HCT116 (cell line): ENCODE measurements around the gene DHFR2. TPM values are rescaled to one million over a fixed set of nuclear protein-coding genes. Genes with fewer than 3 reads are reported as not detected.
"Not testable (repeated sequence)": the region's sequence is repeated elsewhere in the genome, so short reads cannot be mapped to it uniquely, and the experiment has no call there.

ENCODE experiments used
- ATAC-seq: fragments of 200-7000 bp; cut with Tn5 transposase; 2 replicates; pipeline ENCODE4 v1.9.1; 2020; ENCODE audit warnings: mild to moderate bottlenecking, moderate library complexity
- BruUV-seq: library from RNA; stranded (reverse); fragments of 400-500 nt; replicated peaks from 2 replicates; lab custom pipeline; 2021; lab: Mats Ljungman, UMichigan
- CTCF ChIA-PET: fragments of 300-600 bp; sonication (Branson Sonifier 250); formaldehyde crosslinking; loops from one replicate; lab custom pipeline; 2021; ENCODE audit warnings: antibody characterized with exemption; lab: Charles Lee
- POLR2A ChIA-PET: fragments of 300-600, 350-600 bp; sonication (Branson Sonifier 250); formaldehyde crosslinking; loops from one replicate; lab custom pipeline; 2021; ENCODE audit warnings: antibody characterized with exemption; lab: Charles Lee
- RAD21 ChIA-PET, 2 experiments: fragments of 300-600 bp; sonication (Branson Sonifier 250); formaldehyde crosslinking; loops; one replicate each; lab custom pipeline; 2023; ENCODE audit warnings: low total read pairs in 2 of 2; ENCODE audit not compliant: uncharacterized antibody in 2 of 2, unreplicated experiment in 2 of 2, low non-redundant PET in 1 of 2; lab: Charles Lee
- DNase-seq: peaks from one replicate; pipeline ENCODE4 v3.0.0-alpha.2; 2010; ENCODE audit warnings: low read depth, low spot score
- H2AFZ ChIP-seq: fragments of 200-600 bp; shearing (Covaris generic), sonication (generic); 2 replicates; pipeline ENCODE4 v1.6.1; 2017; ENCODE audit warnings: low read depth, mixed run types, mixed read lengths, antibody characterized with exemption, low read length; ENCODE audit not compliant: poor library complexity, severe bottlenecking
- H3K27ac ChIP-seq: 2 replicates; pipeline ENCODE4 v1.5.1; 2012; ENCODE audit warnings: low read depth, low read length
- H3K27me3 ChIP-seq: fragments of 200-600 bp; sonication (generic); 2 replicates; pipeline ENCODE4 v1.6.1; 2016; ENCODE audit warnings: mixed run types, low read length, mixed read lengths; ENCODE audit not compliant: insufficient read depth
- H3K36me3 ChIP-seq, 2 experiments: fragments of 200-500 bp in 1 of 2; fragments of 200-600 bp in 1 of 2; sonication (Bioruptor generic) in 1 of 2; sonication (generic) in 1 of 2; 2 replicates each; pipeline versions ENCODE4 v1.5.1 to v1.6.1; 2014 to 2016; ENCODE audit warnings: low read length in 2 of 2, inconsistent platforms in 1 of 2, mixed read lengths in 1 of 2, mixed run types in 1 of 2; ENCODE audit not compliant: insufficient read depth in 2 of 2, control insufficient read depth in 1 of 2
- H3K4me1 ChIP-seq, 2 experiments: fragments of 200-600 bp in 1 of 2; sonication (generic) in 1 of 2; 2 replicates each; pipeline versions ENCODE4 v1.5.1 to v1.6.1; 2012 to 2017; ENCODE audit warnings: low read length in 2 of 2, inconsistent platforms in 1 of 2, mild to moderate bottlenecking in 1 of 2, mixed read lengths in 1 of 2, mixed run types in 1 of 2, moderate library complexity in 1 of 2; ENCODE audit not compliant: insufficient read depth in 2 of 2, control insufficient read depth in 1 of 2
- H3K4me2 ChIP-seq: fragments of 200-600 bp; sonication (generic); 2 replicates; pipeline ENCODE4 v1.6.1; 2017; ENCODE audit warnings: mixed run types, low read length, mixed read lengths
- H3K4me3 ChIP-seq, 2 experiments: fragments of 200-600 bp in 1 of 2; sonication (generic) in 1 of 2; replicated peaks in 1 of 2; 2 replicates each; pipeline ENCODE4 v1.5.1; 2011 to 2016; ENCODE audit warnings: low read length in 2 of 2, control low read depth in 1 of 2, low read depth in 1 of 2, mild to moderate bottlenecking in 1 of 2, mixed read lengths in 1 of 2, mixed run types in 1 of 2
- H3K79me2 ChIP-seq: fragments of 200-600 bp; sonication (generic); 2 replicates; pipeline ENCODE4 v1.6.1; 2017; ENCODE audit warnings: mild to moderate bottlenecking, mixed run types, low read length, moderate library complexity, mixed read lengths; ENCODE audit not compliant: insufficient read depth
- H3K9ac ChIP-seq: fragments of 200-600 bp; sonication (generic); 2 replicates; pipeline ENCODE4 v1.6.1; 2016; ENCODE audit warnings: low read length, mixed read lengths
- H3K9me2 ChIP-seq: fragments of 200-600 bp; sonication (generic), shearing (Covaris generic); 2 replicates; pipeline ENCODE4 v1.6.1; 2017; ENCODE audit warnings: mixed run types, mild to moderate bottlenecking, moderate library complexity; ENCODE audit not compliant: insufficient read depth
- H3K9me3 ChIP-seq, 2 experiments: fragments of 200-500 bp in 1 of 2; fragments of 200-600 bp in 1 of 2; sonication (Bioruptor generic) in 1 of 2; sonication (generic) in 1 of 2; 2 replicates each; pipeline ENCODE4 v1.6.1; 2014 to 2017; ENCODE audit warnings: low read length in 2 of 2, mixed read lengths in 2 of 2, inconsistent platforms in 1 of 2, low read depth in 1 of 2, mild to moderate bottlenecking in 1 of 2, mixed run types in 1 of 2, moderate library complexity in 1 of 2; ENCODE audit not compliant: control insufficient read depth in 1 of 2, insufficient read depth in 1 of 2
- H4K20me1 ChIP-seq: fragments of 200-600 bp; sonication (generic), shearing (Covaris generic); 2 replicates; pipeline ENCODE4 v1.6.1; 2017; ENCODE audit warnings: mixed run types, mild to moderate bottlenecking, moderate library complexity; ENCODE audit not compliant: insufficient read depth
- CBX3 ChIP-seq: IDR thresholded peaks from 2 replicates; pipeline ENCODE4 v1.6.1; 2012; ENCODE audit warnings: low read depth
- ELF1 ChIP-seq: IDR thresholded peaks from 2 replicates; pipeline ENCODE4 v1.6.1; 2012; ENCODE audit warnings: low read depth, borderline replicate concordance
- EZH2 ChIP-seq: fragments of 200-600 bp; sonication (generic); IDR thresholded peaks from 2 replicates; pipeline ENCODE4 v1.6.1; 2017; ENCODE audit warnings: antibody characterized with exemption, mixed run types
- FOSL1 ChIP-seq: IDR thresholded peaks from 2 replicates; pipeline ENCODE4 v1.6.1; 2012; ENCODE audit warnings: low read depth
- SP1 ChIP-seq: IDR thresholded peaks from 2 replicates; pipeline ENCODE4 v1.6.1; 2012; ENCODE audit warnings: low read depth
- SRF ChIP-seq: IDR thresholded peaks from 2 replicates; pipeline ENCODE4 v1.6.1; 2012; ENCODE audit warnings: low read depth
- YY1 ChIP-seq: IDR thresholded peaks from 2 replicates; pipeline ENCODE4 v1.6.1; 2011; ENCODE audit warnings: low read length, low read depth, moderate library complexity, mild to moderate bottlenecking; ENCODE audit not compliant: insufficient replicate concordance; ENCODE audit errors: extremely low read depth
- intact Hi-C: fragments of 100-400 bp; cut with micrococcal nuclease; formaldehyde crosslinking; loops from 2 replicates; pipeline ENCODE4 v1.10.0; 2022
- total RNA-seq: library from RNA; stranded (reverse); gene quantifications from one replicate; pipeline ENCODE4 v1.2.1, GENCODE V29; 2021; ENCODE audit not compliant: unreplicated experiment
- TF ChIP-seq, protein P1 (sequence below): IDR thresholded peaks from 2 replicates; pipeline ENCODE4 v1.6.1; 2011; ENCODE audit warnings: mild to moderate bottlenecking, low read length, moderate library complexity; ENCODE audit not compliant: insufficient replicate concordance; ENCODE audit errors: extremely low read depth
- TF ChIP-seq, protein P2 (sequence below), 3 experiments: fragments of 200-600 bp in 1 of 3; sonication (generic) in 1 of 3; IDR thresholded peaks in 2 of 3; conservative IDR thresholded peaks in 1 of 3; 2 replicates each; pipeline ENCODE4 v1.5.1; 2012 to 2017; ENCODE audit warnings: low read depth in 2 of 3, low read length in 2 of 3, antibody characterized with exemption in 1 of 3, borderline replicate concordance in 1 of 3, control low read depth in 1 of 3, mild to moderate bottlenecking in 1 of 3, mixed read lengths in 1 of 3, mixed run types in 1 of 3, moderate library complexity in 1 of 3; ENCODE audit not compliant: insufficient read depth in 1 of 3

Gene DHFR2
- total RNA-seq, 1 experiment from 2014 or later = 1.8 TPM

DNA sequence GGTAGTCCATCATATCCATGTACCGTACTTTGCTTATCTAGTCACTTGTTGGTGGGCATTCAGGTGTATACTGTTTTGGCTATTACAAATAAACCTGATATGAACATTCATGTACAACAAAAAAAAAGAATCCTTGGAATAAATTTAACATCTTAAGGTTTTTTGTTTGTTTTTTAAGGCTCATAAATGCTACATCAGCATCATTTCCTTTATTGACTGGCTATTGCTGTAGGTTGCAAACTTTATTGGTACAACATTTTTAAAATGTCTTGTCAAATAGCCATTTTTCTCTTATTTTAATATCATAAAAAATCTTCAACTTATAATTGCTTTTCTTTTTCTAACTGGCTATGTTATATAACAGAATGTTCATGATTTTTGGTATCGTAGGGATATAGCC is 16.2 kb downstream of the DHFR2 start:
- Histone ChIP-seq H3K4me2 (no peak overlapping the region), H3K36me3 (no peaks in the 10 kb centered on the region), H4K20me1 (no peaks in the 10 kb centered on the region), H3K4me1 (no peaks in the 10 kb centered on the region), H3K27me3 (no peaks in the 10 kb centered on the region), H3K4me3 (no peak overlapping the region), H3K79me2 (no peaks in the 10 kb centered on the region), H3K9me2 (no peaks in the 10 kb centered on the region), H3K9me3 (no peaks in the 10 kb centered on the region), H2AFZ (no peak overlapping the region), H3K27ac (no peak overlapping the region), H3K9ac (no peak overlapping the region)
- ATAC-seq = no peak
- DNase-seq = no peak
- ChIA-PET CTCF (no interaction called here), RAD21 (no interaction called here), POLR2A (no interaction called here)
- intact Hi-C loops = no loop called here
- BruUV-seq = no TSS peak
- TF ChIP-seq YY1 (no peak), ELF1 (no peak), SRF (no peak), FOSL1 (no peak), EZH2 (no peak), SP1 (no peak), CBX3 (no peak)
- TF ChIP-seq, protein P1, sequence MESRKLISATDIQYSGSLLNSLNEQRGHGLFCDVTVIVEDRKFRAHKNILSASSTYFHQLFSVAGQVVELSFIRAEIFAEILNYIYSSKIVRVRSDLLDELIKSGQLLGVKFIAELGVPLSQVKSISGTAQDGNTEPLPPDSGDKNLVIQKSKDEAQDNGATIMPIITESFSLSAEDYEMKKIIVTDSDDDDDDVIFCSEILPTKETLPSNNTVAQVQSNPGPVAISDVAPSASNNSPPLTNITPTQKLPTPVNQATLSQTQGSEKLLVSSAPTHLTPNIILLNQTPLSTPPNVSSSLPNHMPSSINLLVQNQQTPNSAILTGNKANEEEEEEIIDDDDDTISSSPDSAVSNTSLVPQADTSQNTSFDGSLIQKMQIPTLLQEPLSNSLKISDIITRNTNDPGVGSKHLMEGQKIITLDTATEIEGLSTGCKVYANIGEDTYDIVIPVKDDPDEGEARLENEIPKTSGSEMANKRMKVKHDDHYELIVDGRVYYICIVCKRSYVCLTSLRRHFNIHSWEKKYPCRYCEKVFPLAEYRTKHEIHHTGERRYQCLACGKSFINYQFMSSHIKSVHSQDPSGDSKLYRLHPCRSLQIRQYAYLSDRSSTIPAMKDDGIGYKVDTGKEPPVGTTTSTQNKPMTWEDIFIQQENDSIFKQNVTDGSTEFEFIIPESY = no peak
- TF ChIP-seq, protein P2, sequence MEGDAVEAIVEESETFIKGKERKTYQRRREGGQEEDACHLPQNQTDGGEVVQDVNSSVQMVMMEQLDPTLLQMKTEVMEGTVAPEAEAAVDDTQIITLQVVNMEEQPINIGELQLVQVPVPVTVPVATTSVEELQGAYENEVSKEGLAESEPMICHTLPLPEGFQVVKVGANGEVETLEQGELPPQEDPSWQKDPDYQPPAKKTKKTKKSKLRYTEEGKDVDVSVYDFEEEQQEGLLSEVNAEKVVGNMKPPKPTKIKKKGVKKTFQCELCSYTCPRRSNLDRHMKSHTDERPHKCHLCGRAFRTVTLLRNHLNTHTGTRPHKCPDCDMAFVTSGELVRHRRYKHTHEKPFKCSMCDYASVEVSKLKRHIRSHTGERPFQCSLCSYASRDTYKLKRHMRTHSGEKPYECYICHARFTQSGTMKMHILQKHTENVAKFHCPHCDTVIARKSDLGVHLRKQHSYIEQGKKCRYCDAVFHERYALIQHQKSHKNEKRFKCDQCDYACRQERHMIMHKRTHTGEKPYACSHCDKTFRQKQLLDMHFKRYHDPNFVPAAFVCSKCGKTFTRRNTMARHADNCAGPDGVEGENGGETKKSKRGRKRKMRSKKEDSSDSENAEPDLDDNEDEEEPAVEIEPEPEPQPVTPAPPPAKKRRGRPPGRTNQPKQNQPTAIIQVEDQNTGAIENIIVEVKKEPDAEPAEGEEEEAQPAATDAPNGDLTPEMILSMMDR (IDR thresholded peaks at IDR 0.05 in 2 of 3, conservative IDR thresholded peaks at IDR 0.05 in 1 of 3; ENCODE audit: borderline replicate concordance in 1 of 3, insufficient read depth in 1 of 3, low read depth in 2 of 3, low read length in 2 of 3) = no peak

DNA sequence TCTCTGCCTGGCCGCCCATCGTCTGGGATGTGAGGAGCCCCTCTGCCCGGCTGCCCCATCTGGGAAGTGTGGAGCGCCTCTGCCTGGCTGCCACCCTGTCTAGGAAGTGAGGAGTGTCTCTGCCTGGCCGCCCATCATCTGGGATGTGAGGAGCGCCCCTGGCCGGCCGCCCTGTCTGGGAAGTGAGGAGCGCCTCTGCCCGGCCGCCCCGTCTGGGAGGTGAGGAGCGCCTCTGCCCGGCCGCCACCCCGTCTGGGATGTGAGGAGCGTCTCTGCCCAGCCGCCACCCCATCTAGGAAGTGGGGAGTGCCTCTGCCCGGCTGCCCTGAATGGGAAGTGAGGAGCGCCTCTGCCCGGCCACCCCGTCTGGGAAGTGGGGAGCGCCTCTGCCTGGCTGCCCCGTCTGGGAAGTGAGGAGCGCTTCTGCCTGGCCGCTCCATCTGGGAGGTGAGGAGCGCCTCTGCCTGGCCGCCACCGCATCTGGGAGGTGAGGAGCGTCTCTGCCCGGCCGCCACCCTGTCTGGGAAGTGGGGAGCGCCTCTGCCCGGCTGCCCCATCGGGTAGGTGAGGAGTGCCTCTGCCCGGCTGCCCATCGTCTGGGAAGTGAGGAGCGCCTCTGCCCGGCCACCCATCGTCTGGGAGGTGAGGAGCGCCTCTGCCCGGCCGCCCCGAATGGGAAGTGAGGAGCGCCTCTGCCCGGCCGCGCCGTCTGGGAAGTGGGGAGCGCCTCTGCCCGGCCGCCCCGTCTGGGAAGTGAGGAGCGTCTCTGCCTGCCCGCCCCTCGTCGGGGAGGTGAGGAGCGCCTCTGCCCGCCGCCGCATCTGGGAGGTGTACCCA is 18.4 kb downstream of the DHFR2 start:
- H3K4me2 ChIP-seq, intact Hi-C loops, BruUV-seq, POLR2A ChIA-PET, H3K36me3 ChIP-seq, DNase-seq, H3K79me2 ChIP-seq, H3K27ac ChIP-seq, H3K9ac ChIP-seq, CTCF ChIA-PET, H3K27me3 ChIP-seq, H3K4me1 ChIP-seq, H4K20me1 ChIP-seq, H3K4me3 ChIP-seq, RAD21 ChIA-PET, H3K9me2 ChIP-seq, H3K9me3 ChIP-seq, H2AFZ ChIP-seq, ATAC-seq: not testable (repeated sequence)
